ENCODE measurements around the gene PPM1L.

Gene PPM1L

DNA sequence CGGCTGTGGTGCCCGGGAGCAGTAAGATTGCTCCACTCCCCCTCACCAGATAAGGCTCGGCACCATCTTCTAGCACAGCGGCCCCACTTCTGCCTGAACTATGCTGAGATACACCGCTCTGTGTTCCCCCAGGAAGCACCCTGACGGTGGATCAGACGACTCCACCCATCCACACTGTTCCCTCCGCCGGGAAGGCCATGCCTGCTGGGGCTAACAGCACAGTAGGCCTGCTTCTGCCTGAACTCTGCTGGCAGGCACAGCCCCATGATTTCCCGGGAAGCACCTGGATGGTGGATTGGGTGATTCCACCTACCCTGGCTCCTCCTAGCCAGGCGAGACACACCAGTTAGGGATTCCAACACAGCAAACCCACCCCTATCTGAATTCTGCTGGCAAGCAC is 36.3 kb upstream of the PPM1L start:
- Histone ChIP-seq H3K4me1 (ENCODE audit: insufficient read depth, low read length, severe bottlenecking) (no peaks in the 10 kb centered on the region), H3K4me3 (ENCODE audit: low read depth, low read length, poor library complexity, severe bottlenecking) (no peak overlapping the region), H3K36me3 (ENCODE audit: insufficient read depth, low read length) (no peaks in the 10 kb centered on the region), H3K4me2 (ENCODE audit: low read length) (no peak overlapping the region), H4K20me1 (ENCODE audit: insufficient read depth, low read length) (no peaks in the 10 kb centered on the region), H3K27ac (ENCODE audit: low read depth, low read length, poor library complexity, severe bottlenecking) (no peak overlapping the region), H2AFZ (ENCODE audit: low read length) (no peak overlapping the region), H3K79me2 (ENCODE audit: insufficient read depth, low read length) (no peaks in the 10 kb centered on the region), H3K9me2 (ENCODE audit: low read depth, low read length) (no peaks in the 10 kb centered on the region), H3K9me3 (ENCODE audit: low read length) (0 out of 2 replicates have a peak, but pooled peaks cover under 1% of the 10 kb centered on the region), H3K27me3 (ENCODE audit: insufficient read depth, low read length) (no peaks in the 10 kb centered on the region), H3F3A (ENCODE audit: insufficient read depth, low read length) (no peaks in the 10 kb centered on the region), H3K9ac (ENCODE audit: low read length) (no peak overlapping the region)
- TF ChIP-seq EZH2 (IDR thresholded peaks at IDR 0.05; ENCODE audit: borderline replicate concordance, low read length): no peak
- TF ChIP-seq, protein P1, sequence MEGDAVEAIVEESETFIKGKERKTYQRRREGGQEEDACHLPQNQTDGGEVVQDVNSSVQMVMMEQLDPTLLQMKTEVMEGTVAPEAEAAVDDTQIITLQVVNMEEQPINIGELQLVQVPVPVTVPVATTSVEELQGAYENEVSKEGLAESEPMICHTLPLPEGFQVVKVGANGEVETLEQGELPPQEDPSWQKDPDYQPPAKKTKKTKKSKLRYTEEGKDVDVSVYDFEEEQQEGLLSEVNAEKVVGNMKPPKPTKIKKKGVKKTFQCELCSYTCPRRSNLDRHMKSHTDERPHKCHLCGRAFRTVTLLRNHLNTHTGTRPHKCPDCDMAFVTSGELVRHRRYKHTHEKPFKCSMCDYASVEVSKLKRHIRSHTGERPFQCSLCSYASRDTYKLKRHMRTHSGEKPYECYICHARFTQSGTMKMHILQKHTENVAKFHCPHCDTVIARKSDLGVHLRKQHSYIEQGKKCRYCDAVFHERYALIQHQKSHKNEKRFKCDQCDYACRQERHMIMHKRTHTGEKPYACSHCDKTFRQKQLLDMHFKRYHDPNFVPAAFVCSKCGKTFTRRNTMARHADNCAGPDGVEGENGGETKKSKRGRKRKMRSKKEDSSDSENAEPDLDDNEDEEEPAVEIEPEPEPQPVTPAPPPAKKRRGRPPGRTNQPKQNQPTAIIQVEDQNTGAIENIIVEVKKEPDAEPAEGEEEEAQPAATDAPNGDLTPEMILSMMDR (IDR thresholded peaks at IDR 0.05; ENCODE audit: low read length): no peak

DNA sequence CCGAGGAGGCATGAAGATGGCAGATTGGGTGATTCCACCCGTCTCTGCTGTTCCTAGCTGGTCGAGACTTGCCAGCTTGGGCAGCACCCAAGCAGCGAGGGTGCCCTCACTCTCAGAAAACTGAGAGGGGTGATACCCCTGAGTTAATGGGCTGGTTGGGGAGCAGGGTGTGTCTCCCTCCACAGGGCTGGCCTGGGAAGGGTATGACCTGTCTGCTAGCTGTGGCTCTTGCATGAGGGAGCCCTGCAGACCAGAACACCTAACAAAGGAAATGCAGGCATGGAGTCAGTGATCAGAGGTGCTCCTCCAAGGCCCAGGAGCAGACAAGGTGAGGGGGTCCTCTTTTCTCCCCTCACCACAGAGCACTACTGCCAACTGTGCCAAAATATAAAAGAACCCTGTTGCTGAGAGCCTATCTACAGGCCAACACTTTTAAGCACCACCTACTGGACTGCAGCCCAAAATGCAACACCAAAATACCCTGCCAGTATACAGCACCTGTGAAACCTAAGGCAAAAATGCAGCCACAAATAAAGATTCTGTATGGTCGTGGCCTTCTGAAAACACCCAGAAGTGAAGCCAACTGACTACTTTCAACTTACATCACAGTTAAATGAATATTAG is 35.8 kb upstream of the PPM1L start:
- H3K27ac ChIP-seq (ENCODE audit: low read depth, low read length, poor library complexity, severe bottlenecking): no peak overlapping the region
- H3K36me3 ChIP-seq (ENCODE audit: insufficient read depth, low read length): no peaks in the 10 kb centered on the region
- TF ChIP-seq, protein P1 (IDR thresholded peaks at IDR 0.05; ENCODE audit: low read length): peak; percentile 47
- no peak for TF ChIP-seq EZH2 (IDR thresholded peaks at IDR 0.05; ENCODE audit: borderline replicate concordance, low read length)
- H2AFZ ChIP-seq (ENCODE audit: low read length): no peak overlapping the region
- no peaks in the 10 kb centered on the region for H3K9me2 ChIP-seq (ENCODE audit: low read depth, low read length)
- no peaks in the 10 kb centered on the region for H3K4me1 ChIP-seq (ENCODE audit: insufficient read depth, low read length, severe bottlenecking)
- no peaks in the 10 kb centered on the region for H3K79me2 ChIP-seq (ENCODE audit: insufficient read depth, low read length)
- H3K4me2 ChIP-seq (ENCODE audit: low read length): no peak overlapping the region
- H3K27me3 ChIP-seq (ENCODE audit: insufficient read depth, low read length): no peaks in the 10 kb centered on the region
- H3K4me3 ChIP-seq (ENCODE audit: low read depth, low read length, poor library complexity, severe bottlenecking): no peak overlapping the region
- H3K9ac ChIP-seq (ENCODE audit: low read length): no peak overlapping the region
- H3F3A ChIP-seq (ENCODE audit: insufficient read depth, low read length): no peaks in the 10 kb centered on the region
- 0 out of 2 replicates have a peak, but pooled peaks cover 3% of the 10 kb centered on the region for H3K9me3 ChIP-seq (ENCODE audit: low read length)
- no peaks in the 10 kb centered on the region for H4K20me1 ChIP-seq (ENCODE audit: insufficient read depth, low read length)

DNA sequence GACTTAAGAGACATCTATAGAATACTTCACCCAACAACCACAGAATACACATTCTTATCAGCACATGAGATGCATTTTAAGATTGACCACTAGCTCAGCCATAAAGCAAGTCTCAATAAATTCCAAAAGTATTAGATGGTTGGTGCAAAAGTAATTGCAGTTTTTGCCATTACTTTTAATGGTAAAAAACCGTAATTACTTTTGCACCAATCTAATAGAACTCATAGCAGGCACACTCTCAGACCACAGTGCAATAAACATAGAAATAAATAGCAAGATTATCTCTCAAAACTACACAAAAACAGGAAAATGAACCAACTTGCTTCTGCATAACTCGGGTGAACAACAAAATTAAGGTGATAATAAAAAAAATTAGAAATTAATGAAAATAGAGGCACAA is 33.7 kb upstream of the PPM1L start:
- no peaks in the 10 kb centered on the region for H3K9me2 ChIP-seq (ENCODE audit: low read depth, low read length)
- TF ChIP-seq, protein P1 (IDR thresholded peaks at IDR 0.05; ENCODE audit: low read length): no peak
- TF ChIP-seq EZH2 (IDR thresholded peaks at IDR 0.05; ENCODE audit: borderline replicate concordance, low read length): no peak

More for the DNA sequence above, 33.7 kb upstream of the PPM1L start:
- H2AFZ ChIP-seq (ENCODE audit: low read length): no peak overlapping the region
- H3K4me3 ChIP-seq (ENCODE audit: low read depth, low read length, poor library complexity, severe bottlenecking): no peak overlapping the region
- H3K9me3 ChIP-seq (ENCODE audit: low read length): 0 out of 2 replicates have a peak, but pooled peaks cover 3% of the 10 kb centered on the region
- no peak overlapping the region for H3K27ac ChIP-seq (ENCODE audit: low read depth, low read length, poor library complexity, severe bottlenecking)
- no peak overlapping the region for H3K9ac ChIP-seq (ENCODE audit: low read length)
- no peaks in the 10 kb centered on the region for H3K4me1 ChIP-seq (ENCODE audit: insufficient read depth, low read length, severe bottlenecking)
- H3K36me3 ChIP-seq (ENCODE audit: insufficient read depth, low read length): no peaks in the 10 kb centered on the region
- no peaks in the 10 kb centered on the region for H4K20me1 ChIP-seq (ENCODE audit: insufficient read depth, low read length)
- H3K4me2 ChIP-seq (ENCODE audit: low read length): no peak overlapping the region
- no peaks in the 10 kb centered on the region for H3K27me3 ChIP-seq (ENCODE audit: insufficient read depth, low read length)
- H3F3A ChIP-seq (ENCODE audit: insufficient read depth, low read length): no peaks in the 10 kb centered on the region
- no peaks in the 10 kb centered on the region for H3K79me2 ChIP-seq (ENCODE audit: insufficient read depth, low read length)
